K562 (cell line): ENCODE data around the gene SPATA25. TPM values are rescaled to one million over a fixed set of nuclear protein-coding genes. Genes with fewer than 3 reads are reported as not detected.

Source experiments
- ATF3 ChIP-seq, 2 experiments: fragments of 450-650 bp in 1 of 2; sonication (generic) in 1 of 2; formaldehyde crosslinking in 1 of 2; IDR thresholded peaks in 1 of 2; conservative IDR thresholded peaks in 1 of 2; 2 replicates each; pipeline versions ENCODE4 v1.6.1 to v1.8.1; 2016 to 2023; ENCODE audit warnings: mild to moderate bottlenecking in 2 of 2, moderate library complexity in 2 of 2, inconsistent platforms in 1 of 2, missing genetic modification reagents in 1 of 2
- DPF2 ChIP-seq: fragments of 450-650 bp; IDR thresholded peaks from 2 replicates; pipeline ENCODE4 v1.6.1; 2016
- ETS2 ChIP-seq: IDR thresholded peaks from 2 replicates; pipeline ENCODE4 v1.6.1; 2016; ENCODE audit warnings: borderline replicate concordance, missing genetic modification characterization, mild to moderate bottlenecking, moderate library complexity, missing compliant biosample characterization; ENCODE audit not compliant: poor library complexity, severe bottlenecking
- KDM2B ChIP-seq: fragments of 250-450 bp; sonication (Bioruptor Pico); IDR thresholded peaks from 2 replicates; pipeline ENCODE4 v1.8.0; 2021; ENCODE audit warnings: mild to moderate bottlenecking, moderate library complexity
- RBFOX2 ChIP-seq: fragments of 200-400 bp; formaldehyde crosslinking; IDR thresholded peaks from 2 replicates; pipeline ENCODE4 v1.6.1; 2017; ENCODE audit warnings: low read depth, mild to moderate bottlenecking, low read length, moderate library complexity
- TRIM24 ChIP-seq, 2 experiments: fragments of 450-650 bp; IDR thresholded peaks; 2 replicates each; pipeline ENCODE4 v1.6.1; 2016
- ZNF79 ChIP-seq: fragments of 250-450 bp; sonication (Bioruptor Pico); IDR thresholded peaks from 2 replicates; pipeline ENCODE4 v1.4.0; 2020; ENCODE audit warnings: low read depth, mild to moderate bottlenecking, moderate library complexity
- ZSCAN29 ChIP-seq: fragments of 450-650 bp; IDR thresholded peaks from 2 replicates; pipeline ENCODE4 v1.6.1; 2017
- ZZZ3 ChIP-seq: fragments of 450-650 bp; IDR thresholded peaks from 2 replicates; pipeline ENCODE4 v1.6.1; 2016; ENCODE audit warnings: antibody characterized with exemption, mild to moderate bottlenecking, moderate library complexity
- polyA plus RNA-seq, 8 experiments: library from polyadenylated mRNA; depleted of rRNA in 4 of 8; stranded (reverse) in 5 of 8; unstranded in 3 of 8; fragments of >200 nt; fragmentation: Nextera tagmentation in 2 of 8; fragmentation: Illumina TruSeq in 1 of 8; extraction: Ambion mirVana in 2 of 8; extraction: Trizol in 1 of 8; gene quantifications; 2 replicates each; pipeline versions ENCODE4 v1.2.1 to v1.2.3, GENCODE V29; 2011 to 2014; ENCODE audit warnings: inconsistent platforms in 1 of 8, missing spikeins in 1 of 8
- total RNA-seq, 7 experiments: library from RNA; depleted of rRNA in 6 of 7; stranded (reverse); fragments of >200 nt in 6 of 7; fragmentation: Illumina TruSeq in 2 of 7; extraction: Trizol in 2 of 7; gene quantifications; 2 replicates each; pipeline versions ENCODE4 v1.2.1 to v1.2.3, GENCODE V29; 2011 to 2021; ENCODE audit warnings: low replicate concordance in 1 of 7
- TF ChIP-seq, protein P1 (sequence below): fragments of 450-650 bp; IDR thresholded peaks from 2 replicates; pipeline ENCODE4 v1.6.1; 2016; ENCODE audit warnings: mild to moderate bottlenecking, moderate library complexity

Gene SPATA25
- total and polyA plus RNA-seq, 9 of the 15 experiments (the other 6 are each of a cell fraction or from before 2014, with no cell fraction given): 0.21 to 0.95 (median 0.53) TPM; not detected in 3

DNA sequence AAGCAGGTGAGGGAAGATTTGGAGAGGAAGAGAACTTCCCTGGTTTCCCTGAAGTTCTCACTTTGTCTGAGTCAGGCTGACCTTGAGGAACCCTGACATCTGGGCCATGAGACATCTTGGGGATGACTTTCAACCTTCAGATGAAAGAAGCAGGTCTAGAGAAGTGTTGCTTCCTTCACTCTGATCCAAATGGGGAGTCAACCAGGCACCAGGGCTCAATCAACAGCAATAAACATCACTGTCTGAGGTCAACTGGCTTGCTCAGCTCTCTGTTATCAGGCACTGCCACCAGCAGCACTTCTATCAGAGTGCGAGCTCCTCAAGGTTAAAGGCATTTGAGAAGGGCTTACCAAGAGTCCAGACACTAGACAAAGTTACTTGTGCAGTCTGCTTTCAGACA lies 36.5 kb downstream of the SPATA25 start (continued):
- TF ChIP-seq, protein P1, sequence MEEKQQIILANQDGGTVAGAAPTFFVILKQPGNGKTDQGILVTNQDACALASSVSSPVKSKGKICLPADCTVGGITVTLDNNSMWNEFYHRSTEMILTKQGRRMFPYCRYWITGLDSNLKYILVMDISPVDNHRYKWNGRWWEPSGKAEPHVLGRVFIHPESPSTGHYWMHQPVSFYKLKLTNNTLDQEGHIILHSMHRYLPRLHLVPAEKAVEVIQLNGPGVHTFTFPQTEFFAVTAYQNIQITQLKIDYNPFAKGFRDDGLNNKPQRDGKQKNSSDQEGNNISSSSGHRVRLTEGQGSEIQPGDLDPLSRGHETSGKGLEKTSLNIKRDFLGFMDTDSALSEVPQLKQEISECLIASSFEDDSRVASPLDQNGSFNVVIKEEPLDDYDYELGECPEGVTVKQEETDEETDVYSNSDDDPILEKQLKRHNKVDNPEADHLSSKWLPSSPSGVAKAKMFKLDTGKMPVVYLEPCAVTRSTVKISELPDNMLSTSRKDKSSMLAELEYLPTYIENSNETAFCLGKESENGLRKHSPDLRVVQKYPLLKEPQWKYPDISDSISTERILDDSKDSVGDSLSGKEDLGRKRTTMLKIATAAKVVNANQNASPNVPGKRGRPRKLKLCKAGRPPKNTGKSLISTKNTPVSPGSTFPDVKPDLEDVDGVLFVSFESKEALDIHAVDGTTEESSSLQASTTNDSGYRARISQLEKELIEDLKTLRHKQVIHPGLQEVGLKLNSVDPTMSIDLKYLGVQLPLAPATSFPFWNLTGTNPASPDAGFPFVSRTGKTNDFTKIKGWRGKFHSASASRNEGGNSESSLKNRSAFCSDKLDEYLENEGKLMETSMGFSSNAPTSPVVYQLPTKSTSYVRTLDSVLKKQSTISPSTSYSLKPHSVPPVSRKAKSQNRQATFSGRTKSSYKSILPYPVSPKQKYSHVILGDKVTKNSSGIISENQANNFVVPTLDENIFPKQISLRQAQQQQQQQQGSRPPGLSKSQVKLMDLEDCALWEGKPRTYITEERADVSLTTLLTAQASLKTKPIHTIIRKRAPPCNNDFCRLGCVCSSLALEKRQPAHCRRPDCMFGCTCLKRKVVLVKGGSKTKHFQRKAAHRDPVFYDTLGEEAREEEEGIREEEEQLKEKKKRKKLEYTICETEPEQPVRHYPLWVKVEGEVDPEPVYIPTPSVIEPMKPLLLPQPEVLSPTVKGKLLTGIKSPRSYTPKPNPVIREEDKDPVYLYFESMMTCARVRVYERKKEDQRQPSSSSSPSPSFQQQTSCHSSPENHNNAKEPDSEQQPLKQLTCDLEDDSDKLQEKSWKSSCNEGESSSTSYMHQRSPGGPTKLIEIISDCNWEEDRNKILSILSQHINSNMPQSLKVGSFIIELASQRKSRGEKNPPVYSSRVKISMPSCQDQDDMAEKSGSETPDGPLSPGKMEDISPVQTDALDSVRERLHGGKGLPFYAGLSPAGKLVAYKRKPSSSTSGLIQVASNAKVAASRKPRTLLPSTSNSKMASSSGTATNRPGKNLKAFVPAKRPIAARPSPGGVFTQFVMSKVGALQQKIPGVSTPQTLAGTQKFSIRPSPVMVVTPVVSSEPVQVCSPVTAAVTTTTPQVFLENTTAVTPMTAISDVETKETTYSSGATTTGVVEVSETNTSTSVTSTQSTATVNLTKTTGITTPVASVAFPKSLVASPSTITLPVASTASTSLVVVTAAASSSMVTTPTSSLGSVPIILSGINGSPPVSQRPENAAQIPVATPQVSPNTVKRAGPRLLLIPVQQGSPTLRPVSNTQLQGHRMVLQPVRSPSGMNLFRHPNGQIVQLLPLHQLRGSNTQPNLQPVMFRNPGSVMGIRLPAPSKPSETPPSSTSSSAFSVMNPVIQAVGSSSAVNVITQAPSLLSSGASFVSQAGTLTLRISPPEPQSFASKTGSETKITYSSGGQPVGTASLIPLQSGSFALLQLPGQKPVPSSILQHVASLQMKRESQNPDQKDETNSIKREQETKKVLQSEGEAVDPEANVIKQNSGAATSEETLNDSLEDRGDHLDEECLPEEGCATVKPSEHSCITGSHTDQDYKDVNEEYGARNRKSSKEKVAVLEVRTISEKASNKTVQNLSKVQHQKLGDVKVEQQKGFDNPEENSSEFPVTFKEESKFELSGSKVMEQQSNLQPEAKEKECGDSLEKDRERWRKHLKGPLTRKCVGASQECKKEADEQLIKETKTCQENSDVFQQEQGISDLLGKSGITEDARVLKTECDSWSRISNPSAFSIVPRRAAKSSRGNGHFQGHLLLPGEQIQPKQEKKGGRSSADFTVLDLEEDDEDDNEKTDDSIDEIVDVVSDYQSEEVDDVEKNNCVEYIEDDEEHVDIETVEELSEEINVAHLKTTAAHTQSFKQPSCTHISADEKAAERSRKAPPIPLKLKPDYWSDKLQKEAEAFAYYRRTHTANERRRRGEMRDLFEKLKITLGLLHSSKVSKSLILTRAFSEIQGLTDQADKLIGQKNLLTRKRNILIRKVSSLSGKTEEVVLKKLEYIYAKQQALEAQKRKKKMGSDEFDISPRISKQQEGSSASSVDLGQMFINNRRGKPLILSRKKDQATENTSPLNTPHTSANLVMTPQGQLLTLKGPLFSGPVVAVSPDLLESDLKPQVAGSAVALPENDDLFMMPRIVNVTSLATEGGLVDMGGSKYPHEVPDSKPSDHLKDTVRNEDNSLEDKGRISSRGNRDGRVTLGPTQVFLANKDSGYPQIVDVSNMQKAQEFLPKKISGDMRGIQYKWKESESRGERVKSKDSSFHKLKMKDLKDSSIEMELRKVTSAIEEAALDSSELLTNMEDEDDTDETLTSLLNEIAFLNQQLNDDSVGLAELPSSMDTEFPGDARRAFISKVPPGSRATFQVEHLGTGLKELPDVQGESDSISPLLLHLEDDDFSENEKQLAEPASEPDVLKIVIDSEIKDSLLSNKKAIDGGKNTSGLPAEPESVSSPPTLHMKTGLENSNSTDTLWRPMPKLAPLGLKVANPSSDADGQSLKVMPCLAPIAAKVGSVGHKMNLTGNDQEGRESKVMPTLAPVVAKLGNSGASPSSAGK: no peak
- no peak for TF ChIP-seq ZSCAN29
- no peak for TF ChIP-seq ZZZ3
- no peak for TF ChIP-seq KDM2B (CRISPR knock-in tag)
- no peak for TF ChIP-seq RBFOX2
- no peak for TF ChIP-seq ZNF79 (CRISPR knock-in tag)
- TF ChIP-seq ETS2: no peak
- peak; percentile 43 to 46; a peak in 1 of 4 replicates for TF ChIP-seq TRIM24 (IDR thresholded peaks at IDR 0.05)
- no peak for TF ChIP-seq ATF3 (IDR thresholded peaks at IDR 0.05)
- TF ChIP-seq ATF3 (CRISPR knock-in tag; conservative IDR thresholded peaks at IDR 0.05): no peak
- TF ChIP-seq DPF2: peak; percentile 91
- TF ChIP-seq, all 486 proteins: peak for 55
